ENCODE measurements around the gene COTL1. TPM values are rescaled to one million over a fixed set of nuclear protein-coding genes. Genes with fewer than 3 reads are reported as not detected.

COTL1 gene
- total RNA-seq, 2 experiments from 2014 or later = 179 to 181 TPM

DNA sequence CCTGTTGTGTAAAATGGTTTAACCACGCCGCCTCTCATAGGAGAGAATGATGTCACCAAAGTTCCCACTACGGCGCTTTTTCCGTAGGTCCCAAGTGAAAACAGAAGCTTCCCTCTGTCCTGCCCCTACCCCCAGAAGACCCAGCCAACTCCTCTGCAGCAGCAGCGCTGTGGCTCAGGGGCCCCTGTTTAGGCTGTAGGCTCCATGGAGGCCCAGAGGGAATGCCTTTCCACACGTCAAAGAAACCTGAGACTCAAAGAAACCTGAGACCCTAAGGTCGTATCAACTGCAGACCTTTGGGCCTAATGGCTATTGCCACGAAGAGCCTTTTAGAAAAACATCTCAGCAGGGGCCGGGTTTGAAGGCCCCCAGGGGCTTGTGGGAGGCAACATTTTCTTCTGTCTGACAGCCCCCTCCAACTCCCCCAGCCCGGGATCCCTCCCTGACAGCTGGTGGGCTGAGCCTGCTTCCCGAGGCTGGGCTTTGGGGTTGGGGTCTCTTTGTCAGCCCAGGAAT lies 70.3 kb downstream of the COTL1 start:
- intact Hi-C loops (cut with DNase I, micrococcal nuclease) = no loop called here
- Mint-ChIP-seq H3K27me3 (no peaks in the 10 kb centered on the region), H3K4me1 (ENCODE audit: low read depth) (peaks cover 26% of the 10 kb centered on the region), H3K9me3 (no peaks in the 10 kb centered on the region), H3K36me3 (ENCODE audit: low read depth) (no peaks in the 10 kb centered on the region), H3K4me3 (no peak overlapping the region), H3K27ac (no peak overlapping the region)
- DNase-seq (no peak), ATAC-seq (ENCODE audit: poor library complexity) (no peak)
- Histone ChIP-seq H3K27ac (ENCODE audit: low read depth in 1 of 2, low read length in 2 of 2) (no peak overlapping the region), H3K4me1 (ENCODE audit: insufficient read depth, low read length) (peaks cover 53% of the 10 kb centered on the region), H3K36me3 (ENCODE audit: insufficient read depth, low read length) (no peaks in the 10 kb centered on the region), H3K4me3 (ENCODE audit: low read length) (no peak overlapping the region), H3K9me3 (ENCODE audit: control insufficient read depth in 1 of 2, insufficient read depth in 1 of 2, low read length in 2 of 2) (no peaks in the 10 kb centered on the region), H3K27me3 (ENCODE audit: control insufficient read depth in 1 of 2, insufficient read depth in 2 of 2, low read length in 2 of 2) (no peaks in the 10 kb centered on the region)
- no peak for TF ChIP-seq CTCF (IDR thresholded peaks at IDR 0.05)
- POLR2A ChIA-PET = no interaction called here
- CTCF ChIA-PET = no interaction called here

GRCh38 chr16:84546669-84547545 lies 71.0 kb downstream of the COTL1 start:
- Histone ChIP-seq H3K4me3 (ENCODE audit: low read length) (no peak overlapping the region), H3K9me3 (ENCODE audit: control insufficient read depth in 1 of 2, insufficient read depth in 1 of 2, low read length in 2 of 2) (no peaks in the 10 kb centered on the region), H3K36me3 (ENCODE audit: insufficient read depth, low read length) (no peaks in the 10 kb centered on the region), H3K27me3 (ENCODE audit: control insufficient read depth in 1 of 2, insufficient read depth in 2 of 2, low read length in 2 of 2) (no peaks in the 10 kb centered on the region), H3K27ac (ENCODE audit: low read depth in 1 of 2, low read length in 2 of 2) (no peak overlapping the region), H3K4me1 (ENCODE audit: insufficient read depth, low read length) (peaks cover 46% of the 10 kb centered on the region)
- Mint-ChIP-seq H3K27ac (peak overlapping the region; percentile 22), H3K4me3 (no peak overlapping the region), H3K36me3 (ENCODE audit: low read depth) (no peaks in the 10 kb centered on the region), H3K4me1 (ENCODE audit: low read depth) (peaks cover 26% of the 10 kb centered on the region), H3K9me3 (no peaks in the 10 kb centered on the region), H3K27me3 (no peaks in the 10 kb centered on the region)
- intact Hi-C loops (cut with DNase I, micrococcal nuclease) = no loop called here
- no peak for DNase-seq
- ChIA-PET POLR2A (interaction anchor here (1.2 kb wide), 1 partner anchor 32 kb away, joined by 3 read pairs; no protein-coding TSS in a partner anchor), CTCF (no interaction called here)
- no peak for TF ChIP-seq CTCF (IDR thresholded peaks at IDR 0.05)
- no peak for ATAC-seq (ENCODE audit: poor library complexity)

DNA sequence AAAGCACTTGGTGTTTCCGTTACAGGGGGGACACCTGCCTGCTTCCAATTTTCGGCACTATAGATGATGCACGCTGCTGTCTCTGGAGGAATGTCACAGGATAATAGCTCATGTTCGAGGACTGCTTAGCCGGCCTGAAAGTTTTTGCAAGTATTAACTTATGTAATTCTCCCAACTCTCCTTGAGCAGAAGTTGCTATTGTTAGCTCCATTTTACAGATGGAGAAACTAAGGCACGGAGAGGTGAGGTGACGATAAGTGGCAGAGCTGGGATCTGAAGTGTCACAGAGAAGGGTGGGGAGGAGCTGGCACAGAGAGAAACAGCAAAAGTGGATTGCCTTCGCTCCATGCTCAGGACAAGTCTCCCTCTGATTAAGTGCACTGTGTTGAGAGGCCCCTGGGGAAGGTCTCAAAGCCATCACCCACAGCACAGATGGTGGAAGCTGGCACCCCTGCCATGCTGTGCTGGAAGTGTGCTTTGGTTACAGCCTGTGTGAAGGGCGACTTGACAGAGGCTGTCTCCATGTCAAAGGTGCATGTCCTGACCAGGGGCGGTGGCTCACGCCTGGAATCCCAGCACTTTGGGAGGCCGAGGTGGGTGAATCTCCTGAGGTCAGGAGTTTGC lies 72.7 kb downstream of the COTL1 start:
- DNase-seq = no peak
- Histone ChIP-seq H3K9me3 (ENCODE audit: control insufficient read depth in 1 of 2, insufficient read depth in 1 of 2, low read length in 2 of 2) (no peaks in the 10 kb centered on the region), H3K36me3 (ENCODE audit: insufficient read depth, low read length) (no peaks in the 10 kb centered on the region), H3K4me3 (ENCODE audit: low read length) (no peak overlapping the region), H3K27me3 (ENCODE audit: control insufficient read depth in 1 of 2, insufficient read depth in 2 of 2, low read length in 2 of 2) (no peaks in the 10 kb centered on the region), H3K27ac (ENCODE audit: low read depth in 1 of 2, low read length in 2 of 2) (no peak overlapping the region), H3K4me1 (ENCODE audit: insufficient read depth, low read length) (peaks cover 37% of the 10 kb centered on the region)
- H3K27ac Mint-ChIP-seq = no peak overlapping the region
- ChIA-PET POLR2A (no interaction called here), CTCF (no interaction called here)
- no peaks in the 10 kb centered on the region for H3K27me3 Mint-ChIP-seq
- H3K4me1 Mint-ChIP-seq (ENCODE audit: low read depth) = peaks cover 22% of the 10 kb centered on the region
- ATAC-seq (ENCODE audit: poor library complexity) = no peak
- no peaks in the 10 kb centered on the region for H3K9me3 Mint-ChIP-seq
- TF ChIP-seq CTCF (IDR thresholded peaks at IDR 0.05) = no peak
- no peak overlapping the region for H3K4me3 Mint-ChIP-seq
- no peaks in the 10 kb centered on the region for H3K36me3 Mint-ChIP-seq (ENCODE audit: low read depth)
- intact Hi-C loops (cut with DNase I, micrococcal nuclease) = no loop called here

All from CD4-positive, alpha-beta T cell (primary cell).